ENCODE measurements around the gene ARHGAP24.

GRCh38 chr4:85491527-85491926, 16.6 kb downstream of the ARHGAP24 start:
- TF ChIP-seq ATF7 (IDR thresholded peaks at IDR 0.05; ENCODE audit: low read depth) (no peak), ESRRA (IDR thresholded peaks at IDR 0.05; ENCODE audit: low read length) (no peak), EZH2 (IDR thresholded peaks at IDR 0.05; ENCODE audit: borderline replicate concordance, control insufficient read depth, low read depth, low read length) (no peak), CTCF (IDR thresholded peaks at IDR 0.05 in 2 of 3, conservative IDR thresholded peaks at IDR 0.05 in 1 of 3; ENCODE audit: control insufficient read depth in 2 of 3, extremely low read depth in 1 of 3, insufficient read depth in 1 of 3, low read depth in 3 of 3, low read length in 3 of 3) (no peak), ATF2 (IDR thresholded peaks at IDR 0.05; ENCODE audit: low read length) (no peak), RELA (IDR thresholded peaks at IDR 0.05; ENCODE audit: borderline replicate concordance, partially characterized antibody) (no peak), SP1 (IDR thresholded peaks at IDR 0.05; ENCODE audit: low read depth, low read length) (no peak), POLR2AphosphoS2 (IDR thresholded peaks at IDR 0.05; ENCODE audit: low read depth, low read length) (no peak), REST (IDR thresholded peaks at IDR 0.05; ENCODE audit: low read depth, low read length) (no peak), POLR2A (IDR thresholded peaks at IDR 0.05; ENCODE audit: low read depth, low read length) (no peak), GABPA (IDR thresholded peaks at IDR 0.05; ENCODE audit: low read depth) (no peak), POLR2AphosphoS5 (IDR thresholded peaks at IDR 0.05; ENCODE audit: low read length) (no peak), YY1 (IDR thresholded peaks at IDR 0.05; ENCODE audit: low read depth, low read length) (no peak)
